Astrocyte (in vitro differentiated cells and primary cell): ENCODE data around the gene ZBTB18. TPM values are rescaled to one million over a fixed set of nuclear protein-coding genes. Genes with fewer than 3 reads are reported as not detected.

ENCODE experiments used
- DNase-seq: peaks from one replicate; pipeline ENCODE4 v3.0.0-alpha.2; 2010; ENCODE audit warnings: low read depth
- FAIRE-seq: peaks from 2 replicates; lab custom pipeline; 2011; peaks lifted over from hg19 to GRCh38; lab: Jason Lieb, UNC
- H2AFZ ChIP-seq: 2 replicates; pipeline ENCODE4 v1.6.0; 2012; ENCODE audit warnings: low read depth, low read length, inconsistent platforms
- H3K27ac ChIP-seq: 2 replicates; pipeline ENCODE4 v1.5.1; 2011; ENCODE audit warnings: low read depth, low read length, inconsistent platforms
- H3K27me3 ChIP-seq: 2 replicates; pipeline ENCODE4 v1.6.0; 2011; ENCODE audit warnings: low read length, inconsistent platforms; ENCODE audit not compliant: insufficient read depth
- H3K36me3 ChIP-seq: 2 replicates; pipeline ENCODE4 v1.5.1; 2011; ENCODE audit warnings: low read length, inconsistent platforms; ENCODE audit not compliant: insufficient read depth
- H3K4me1 ChIP-seq: 2 replicates; pipeline ENCODE4 v1.5.1; 2011; ENCODE audit warnings: low read length, inconsistent platforms; ENCODE audit not compliant: insufficient read depth
- H3K4me2 ChIP-seq: 2 replicates; pipeline ENCODE4 v1.6.0; 2012; ENCODE audit warnings: low read length, inconsistent platforms
- H3K4me3 ChIP-seq: 2 replicates; pipeline ENCODE4 v1.5.1; 2011; ENCODE audit warnings: low read depth, mild to moderate bottlenecking, low read length, inconsistent platforms; ENCODE audit not compliant: insufficient read depth
- H3K79me2 ChIP-seq: 2 replicates; pipeline ENCODE4 v1.6.0; 2012; ENCODE audit warnings: mild to moderate bottlenecking, low read length, inconsistent platforms; ENCODE audit not compliant: insufficient read depth
- H3K9ac ChIP-seq: 2 replicates; pipeline ENCODE4 v1.6.0; 2012; ENCODE audit warnings: mild to moderate bottlenecking, low read length, inconsistent platforms
- H3K9me3 ChIP-seq: 2 replicates; pipeline ENCODE4 v1.5.1; 2012; ENCODE audit warnings: low read depth, mild to moderate bottlenecking, low read length, inconsistent platforms; ENCODE audit not compliant: insufficient read depth
- H4K20me1 ChIP-seq: 2 replicates; pipeline ENCODE4 v1.6.0; 2012; ENCODE audit warnings: low read length, inconsistent platforms; ENCODE audit not compliant: insufficient read depth
- H3K27ac Mint-ChIP-seq: one replicate; pipeline ENCODE4 v1.8.0; 2021; ENCODE audit warnings: mild to moderate bottlenecking, mixed read lengths; ENCODE audit not compliant: unreplicated experiment
- H3K27me3 Mint-ChIP-seq: one replicate; pipeline ENCODE4 v1.8.0; 2021; ENCODE audit warnings: low read depth, mixed read lengths; ENCODE audit not compliant: unreplicated experiment
- H3K36me3 Mint-ChIP-seq: one replicate; pipeline ENCODE4 v1.8.0; 2021; ENCODE audit warnings: low read depth, mixed read lengths; ENCODE audit not compliant: unreplicated experiment
- H3K4me1 Mint-ChIP-seq: one replicate; pipeline ENCODE4 v1.8.0; 2021; ENCODE audit warnings: low read depth, mixed read lengths; ENCODE audit not compliant: unreplicated experiment
- H3K4me3 Mint-ChIP-seq: one replicate; pipeline ENCODE4 v1.8.0; 2021; ENCODE audit warnings: mild to moderate bottlenecking, moderate library complexity, mixed read lengths; ENCODE audit not compliant: unreplicated experiment
- H3K9me3 Mint-ChIP-seq: one replicate; pipeline ENCODE4 v1.8.0; 2021; ENCODE audit warnings: mild to moderate bottlenecking, mixed read lengths; ENCODE audit not compliant: unreplicated experiment
- EZH2 ChIP-seq: IDR thresholded peaks from 2 replicates; pipeline ENCODE4 v1.6.1; 2012; ENCODE audit warnings: mild to moderate bottlenecking, low read length, inconsistent platforms; ENCODE audit not compliant: insufficient read depth
- total RNA-seq: library from RNA; stranded (reverse); gene quantifications from 2 replicates; pipeline ENCODE4 v1.2.1, GENCODE V29; 2021
- TF ChIP-seq, protein P1 (sequence below): IDR thresholded peaks from 2 replicates; pipeline ENCODE4 v1.5.1; 2011; ENCODE audit warnings: low read depth, mild to moderate bottlenecking, inconsistent platforms, low read length, moderate library complexity; ENCODE audit not compliant: insufficient read depth

Gene ZBTB18
- total RNA-seq, 1 donor from 2014 or later = 19.2 TPM

- Histone ChIP-seq H3K27ac (no peak overlapping the region), H3K4me1 (peaks cover 13% of the 10 kb centered on the region), H3K9me3 (no peaks in the 10 kb centered on the region), H3K79me2 (no peaks in the 10 kb centered on the region), H3K27me3 (no peaks in the 10 kb centered on the region), H3K4me2 (no peak overlapping the region), H2AFZ (no peak overlapping the region), H4K20me1 (no peaks in the 10 kb centered on the region), H3K9ac (no peak overlapping the region), H3K4me3 (no peak overlapping the region), H3K36me3 (no peaks in the 10 kb centered on the region)
- TF ChIP-seq EZH2 = no peak
- TF ChIP-seq, protein P1, sequence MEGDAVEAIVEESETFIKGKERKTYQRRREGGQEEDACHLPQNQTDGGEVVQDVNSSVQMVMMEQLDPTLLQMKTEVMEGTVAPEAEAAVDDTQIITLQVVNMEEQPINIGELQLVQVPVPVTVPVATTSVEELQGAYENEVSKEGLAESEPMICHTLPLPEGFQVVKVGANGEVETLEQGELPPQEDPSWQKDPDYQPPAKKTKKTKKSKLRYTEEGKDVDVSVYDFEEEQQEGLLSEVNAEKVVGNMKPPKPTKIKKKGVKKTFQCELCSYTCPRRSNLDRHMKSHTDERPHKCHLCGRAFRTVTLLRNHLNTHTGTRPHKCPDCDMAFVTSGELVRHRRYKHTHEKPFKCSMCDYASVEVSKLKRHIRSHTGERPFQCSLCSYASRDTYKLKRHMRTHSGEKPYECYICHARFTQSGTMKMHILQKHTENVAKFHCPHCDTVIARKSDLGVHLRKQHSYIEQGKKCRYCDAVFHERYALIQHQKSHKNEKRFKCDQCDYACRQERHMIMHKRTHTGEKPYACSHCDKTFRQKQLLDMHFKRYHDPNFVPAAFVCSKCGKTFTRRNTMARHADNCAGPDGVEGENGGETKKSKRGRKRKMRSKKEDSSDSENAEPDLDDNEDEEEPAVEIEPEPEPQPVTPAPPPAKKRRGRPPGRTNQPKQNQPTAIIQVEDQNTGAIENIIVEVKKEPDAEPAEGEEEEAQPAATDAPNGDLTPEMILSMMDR = no peak
- FAIRE-seq (no peak), DNase-seq (no peak)
- no peak overlapping the region for H3K4me3 Mint-ChIP-seq
- no peak overlapping the region for H3K27ac Mint-ChIP-seq
- peaks cover 4% of the 10 kb centered on the region for H3K4me1 Mint-ChIP-seq
- H3K9me3 Mint-ChIP-seq = peaks cover 2% of the 10 kb centered on the region
- H3K36me3 Mint-ChIP-seq = no peaks in the 10 kb centered on the region
- H3K27me3 Mint-ChIP-seq = peaks cover 7% of the 10 kb centered on the region
These were observed 43.9 kb downstream of the ZBTB18 start for GRCh38 chr1:244094880-244095528.

GRCh38 chr1:244095529-244095911 is 44.4 kb downstream of the ZBTB18 start:
- H3K9me3 ChIP-seq = no peaks in the 10 kb centered on the region
- Mint-ChIP-seq H3K27me3 (peaks cover 7% of the 10 kb centered on the region), H3K36me3 (no peaks in the 10 kb centered on the region), H3K27ac (no peak overlapping the region), H3K4me3 (no peak overlapping the region), H3K4me1 (peaks cover 5% of the 10 kb centered on the region), H3K9me3 (peaks cover 2% of the 10 kb centered on the region)
- H2AFZ ChIP-seq = no peak overlapping the region
- H3K27ac ChIP-seq = no peak overlapping the region
- H4K20me1 ChIP-seq = no peaks in the 10 kb centered on the region
- H3K36me3 ChIP-seq = no peaks in the 10 kb centered on the region
- TF ChIP-seq, protein P1 = no peak
- no peak for TF ChIP-seq EZH2
- H3K9ac ChIP-seq = no peak overlapping the region
- H3K27me3 ChIP-seq = no peaks in the 10 kb centered on the region
- no peak overlapping the region for H3K4me3 ChIP-seq
- no peak overlapping the region for H3K4me2 ChIP-seq
- DNase-seq (no peak), FAIRE-seq (no peak)
- H3K4me1 ChIP-seq = peaks cover 13% of the 10 kb centered on the region
- no peaks in the 10 kb centered on the region for H3K79me2 ChIP-seq

GRCh38 chr1:244096066-244096610 is 45.1 kb downstream of the ZBTB18 start:
- FAIRE-seq (no peak), DNase-seq (no peak)
- Mint-ChIP-seq H3K36me3 (no peaks in the 10 kb centered on the region), H3K27me3 (peaks cover 7% of the 10 kb centered on the region), H3K9me3 (peaks cover 2% of the 10 kb centered on the region), H3K27ac (no peak overlapping the region), H3K4me1 (peaks cover 7% of the 10 kb centered on the region), H3K4me3 (no peak overlapping the region)
- TF ChIP-seq, protein P1 = no peak
- TF ChIP-seq EZH2 = no peak
- Histone ChIP-seq H2AFZ (no peak overlapping the region), H3K79me2 (no peaks in the 10 kb centered on the region), H3K27ac (no peak overlapping the region), H3K36me3 (no peaks in the 10 kb centered on the region), H4K20me1 (no peaks in the 10 kb centered on the region), H3K9ac (no peak overlapping the region), H3K4me2 (no peak overlapping the region), H3K9me3 (no peaks in the 10 kb centered on the region), H3K4me3 (no peak overlapping the region), H3K4me1 (peaks cover 13% of the 10 kb centered on the region), H3K27me3 (no peaks in the 10 kb centered on the region)
